ENCODE results near the gene UBE2G1. TPM values are rescaled to one million over a fixed set of nuclear protein-coding genes. Genes with fewer than 3 reads are reported as not detected.
A peak's percentile ranks its signal among the peaks of the same experiment; 100 is the strongest.
"Not testable (repeated sequence)": the region's sequence is repeated elsewhere in the genome, so short reads cannot be mapped to it uniquely, and the experiment has no call there.

The UBE2G1 gene
- polyA plus RNA-seq, 1 donor: 79.1 TPM

DNA sequence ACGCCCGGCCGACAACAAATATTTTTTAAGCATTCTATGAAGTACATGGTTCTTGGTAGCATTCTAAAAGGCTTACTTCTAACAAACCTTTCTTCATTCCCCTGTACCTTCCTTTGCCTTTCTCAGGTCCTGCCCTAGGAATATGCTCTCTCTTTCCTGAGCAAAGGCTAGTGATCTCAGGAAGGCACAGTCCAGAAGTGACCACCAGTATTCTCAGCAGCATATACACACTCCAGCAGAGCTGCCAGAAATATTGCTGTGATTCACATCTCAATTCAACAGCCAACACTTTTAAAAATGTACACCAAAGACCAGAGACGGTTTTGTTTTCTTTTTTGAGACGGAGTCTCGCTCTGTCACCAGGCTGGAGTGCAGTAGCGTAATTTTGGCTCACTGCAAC, 61.3 kb downstream of the UBE2G1 start:
- no peak for DNase-seq (ENCODE audit: low read depth)

DNA sequence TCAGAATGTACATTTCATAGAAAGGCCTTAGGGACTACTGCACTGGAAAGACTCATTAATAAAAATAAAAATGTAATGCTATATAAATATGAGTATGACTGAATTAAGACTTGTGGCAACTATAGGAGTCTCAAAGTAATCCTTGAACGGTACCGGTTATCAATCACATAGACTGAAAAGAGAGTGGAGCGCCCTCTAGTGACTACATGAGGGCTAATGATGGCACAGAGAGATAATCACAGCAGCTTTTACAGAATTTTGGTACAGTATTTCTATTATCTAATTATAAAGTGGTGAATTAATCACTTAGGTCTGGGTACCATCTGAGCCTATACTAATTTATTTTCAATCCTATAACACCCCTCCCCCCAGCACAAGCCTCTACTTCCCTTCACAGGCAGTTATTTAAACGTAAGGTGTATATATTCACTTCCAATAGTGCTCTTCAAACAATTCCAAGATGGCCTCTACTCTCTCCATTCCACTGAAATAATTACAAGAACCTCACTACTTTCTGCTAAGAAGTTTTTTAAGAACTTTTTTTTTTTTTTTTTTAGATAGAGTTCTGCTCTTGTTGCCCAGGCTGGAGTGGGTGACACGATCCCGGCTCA, 62.0 kb downstream of the UBE2G1 start:
- DNase-seq (ENCODE audit: low read depth): no peak

DNA sequence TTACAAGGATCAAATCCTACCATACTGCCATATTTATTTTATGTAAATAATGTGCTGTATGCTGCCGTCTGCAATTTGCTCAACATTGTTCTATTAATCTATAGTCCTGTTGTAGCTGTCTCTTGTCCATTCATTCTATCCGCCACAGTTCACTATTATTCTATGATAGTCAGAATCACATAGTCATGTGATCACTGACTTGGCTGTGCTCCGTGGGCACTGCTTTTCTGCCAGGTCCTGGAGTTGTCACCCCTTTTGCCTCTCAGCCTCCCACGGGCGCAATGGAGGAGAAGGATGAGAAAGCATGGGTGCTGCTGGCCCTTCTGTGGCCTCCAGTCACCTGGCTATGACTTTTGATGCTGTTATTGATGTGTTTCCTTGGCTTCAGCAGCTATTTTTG, 65.4 kb downstream of the UBE2G1 start:
- DNase-seq (ENCODE audit: low read depth): no peak

DNA sequence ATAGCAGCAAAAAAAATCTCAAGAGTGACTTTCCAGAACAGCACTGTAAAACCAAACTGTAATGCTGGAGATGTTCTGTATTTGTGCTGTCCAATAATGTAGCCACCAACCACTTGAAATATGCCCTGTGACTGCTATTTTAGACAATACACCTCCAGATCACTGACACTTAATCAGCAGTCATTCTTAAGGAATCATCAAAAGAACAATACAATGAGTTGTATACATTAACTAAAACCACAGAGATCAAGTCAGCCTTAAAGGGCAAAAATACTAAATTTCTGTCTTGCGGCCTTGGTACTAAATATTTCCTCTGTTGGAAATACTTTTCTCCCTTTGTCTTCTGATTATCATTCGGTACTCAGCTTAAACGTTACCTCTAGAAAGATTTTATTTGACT, 69.1 kb downstream of the UBE2G1 start:
- DNase-seq (ENCODE audit: low read depth): no peak

DNA sequence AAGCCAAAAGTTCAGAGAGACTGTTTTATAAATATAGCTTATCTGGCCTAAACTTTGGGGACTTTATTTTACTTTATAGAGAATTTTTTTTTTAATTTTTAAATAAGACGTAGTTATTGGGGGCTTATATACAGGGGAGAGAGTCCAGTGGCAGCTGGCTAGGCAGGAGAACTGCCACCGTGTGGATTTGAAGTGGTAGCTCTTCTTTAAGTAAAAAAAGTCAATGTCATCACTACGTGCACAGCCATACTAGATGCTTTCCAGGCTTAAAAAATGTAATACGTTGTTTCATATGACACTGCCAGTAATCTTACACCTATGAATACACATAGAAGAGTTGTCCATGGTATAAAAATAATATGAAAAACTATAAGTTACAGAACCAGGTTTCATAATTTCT, 70.8 kb downstream of the UBE2G1 start:
- DNase-seq (ENCODE audit: low read depth): no peak

DNA sequence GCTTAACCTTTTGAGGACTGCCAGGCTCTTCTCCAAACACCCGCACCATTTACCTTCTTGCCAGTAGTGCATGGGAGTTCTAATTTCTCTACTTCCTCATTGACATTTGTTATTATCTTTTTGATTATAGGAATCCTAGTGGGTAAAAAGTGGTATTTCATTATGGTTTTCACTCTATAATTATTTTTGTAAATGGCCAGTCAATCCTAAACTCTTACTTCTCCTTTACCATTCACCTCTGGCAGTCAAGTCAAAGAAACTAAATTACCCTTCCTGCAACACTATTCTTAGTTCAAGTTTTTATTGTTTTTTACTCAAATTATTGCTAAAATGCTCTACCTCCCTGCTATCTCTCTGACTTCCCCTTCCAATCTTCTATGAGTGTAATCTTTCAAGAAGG, 72.9 kb downstream of the UBE2G1 start:
- no peak for DNase-seq (ENCODE audit: low read depth)

DNA sequence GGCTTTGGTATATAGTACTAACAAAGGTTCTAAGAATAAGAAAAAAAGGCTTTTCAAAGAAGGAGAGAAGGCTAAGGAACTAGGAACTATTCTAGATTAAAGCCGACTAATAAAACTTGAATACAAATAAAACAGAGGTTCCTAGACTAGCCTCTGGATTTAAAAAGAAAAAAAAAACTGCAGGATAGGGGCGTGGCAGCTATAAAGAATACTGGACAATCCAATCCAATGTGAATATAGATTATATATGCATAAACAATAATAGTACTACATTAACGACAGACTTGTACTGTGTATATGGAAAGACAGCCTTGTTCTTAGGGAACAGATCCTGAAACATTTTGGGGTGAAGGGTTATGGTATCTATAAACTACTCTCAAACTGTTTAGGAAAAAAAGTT, 78.8 kb downstream of the UBE2G1 start:
- DNase-seq (ENCODE audit: low read depth): no peak

DNA sequence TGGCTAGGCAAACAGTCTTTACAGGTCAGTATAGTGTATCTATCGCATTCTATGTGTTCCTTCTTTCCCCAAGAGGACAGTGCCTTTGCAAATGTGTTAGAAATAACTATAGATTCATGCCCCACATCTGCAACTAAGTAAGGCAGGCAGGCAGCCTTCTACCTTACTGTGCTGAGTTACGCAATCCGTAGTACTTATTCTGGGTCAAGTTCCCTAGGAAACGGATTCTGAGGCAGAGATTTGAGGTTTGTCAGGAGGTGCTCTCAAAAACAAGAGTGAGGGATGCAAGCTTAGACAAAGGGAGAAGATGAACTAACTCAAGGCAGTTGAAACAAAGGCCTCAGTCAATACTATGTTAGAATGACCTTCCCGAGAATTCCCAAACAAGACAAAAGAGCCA, 90.0 kb downstream of the UBE2G1 start:
- DNase-seq (ENCODE audit: low read depth): no peak

DNA sequence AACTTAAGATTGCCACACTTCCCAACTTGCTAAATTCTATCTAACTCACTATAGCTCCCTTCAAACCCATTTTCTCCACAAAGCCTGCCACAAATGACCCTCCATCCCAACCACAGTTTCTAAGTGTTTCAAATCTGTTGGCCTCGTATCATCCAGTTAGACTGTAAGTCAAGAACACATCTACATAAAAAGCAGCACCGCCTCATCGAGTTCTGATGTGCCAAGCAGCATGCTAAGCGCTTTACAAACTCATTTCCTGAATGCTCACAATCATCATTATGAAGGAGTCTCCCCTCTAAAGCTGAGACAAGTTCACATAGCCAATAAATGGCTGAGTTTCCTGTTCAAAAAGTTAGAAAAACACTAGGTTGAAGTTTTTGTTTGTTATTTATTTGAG, 93.5 kb downstream of the UBE2G1 start:
- DNase-seq (ENCODE audit: low read depth): no peak

DNA sequence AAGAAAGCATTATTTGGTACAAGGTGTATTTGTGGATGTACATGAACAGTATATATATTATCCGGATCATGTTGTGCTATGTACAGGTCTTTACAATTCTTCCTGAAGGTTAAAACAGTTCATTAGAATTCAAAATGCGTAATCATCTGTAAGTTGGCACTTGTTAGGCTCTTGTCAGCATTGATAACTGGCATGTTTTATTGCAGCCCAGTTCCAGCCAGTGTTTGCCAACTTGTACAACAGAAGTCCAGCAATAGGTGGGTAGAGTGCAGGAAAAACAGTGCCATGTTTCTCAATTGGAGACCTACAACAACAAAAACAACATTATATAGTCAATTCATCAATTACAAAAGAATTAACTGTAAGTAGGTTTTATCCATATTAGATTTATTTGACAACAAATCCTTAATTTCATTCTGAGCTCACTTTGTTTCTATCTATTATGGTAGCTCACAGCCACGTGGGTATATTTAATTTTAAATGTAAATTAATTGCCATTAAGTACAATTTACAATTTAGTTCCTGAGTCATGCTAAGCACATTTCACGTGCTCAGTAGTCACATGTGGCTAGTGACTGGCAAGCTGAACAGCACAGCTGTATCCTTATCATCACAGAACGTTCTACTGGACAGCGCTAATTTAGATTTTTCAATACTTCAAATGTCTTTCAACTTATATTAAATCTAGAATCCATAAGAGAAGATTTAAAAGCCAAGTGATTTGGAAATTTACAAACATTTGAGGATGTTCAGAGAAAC, 94.1 kb downstream of the UBE2G1 start:
- no peak for DNase-seq (ENCODE audit: low read depth)

DNA sequence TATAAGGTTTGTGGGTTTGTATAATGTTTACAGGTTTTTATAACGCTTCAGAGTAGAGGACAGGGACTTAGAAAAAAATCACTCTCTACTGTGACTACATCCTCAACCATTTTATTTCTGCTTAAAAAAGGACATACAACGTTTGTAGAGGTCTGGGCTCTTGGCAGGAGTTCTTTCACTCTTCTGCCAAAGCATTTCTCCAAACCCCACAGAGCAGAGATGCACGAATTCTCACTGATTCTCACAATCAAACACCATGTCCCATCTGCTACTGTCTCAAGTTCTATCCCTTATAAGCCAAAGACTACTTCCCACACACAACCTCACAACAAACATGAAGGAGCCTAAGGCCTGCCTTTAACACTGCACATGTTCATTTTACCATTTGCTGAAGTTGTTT, 95.7 kb downstream of the UBE2G1 start:
- DNase-seq (ENCODE audit: low read depth): no peak

DNA sequence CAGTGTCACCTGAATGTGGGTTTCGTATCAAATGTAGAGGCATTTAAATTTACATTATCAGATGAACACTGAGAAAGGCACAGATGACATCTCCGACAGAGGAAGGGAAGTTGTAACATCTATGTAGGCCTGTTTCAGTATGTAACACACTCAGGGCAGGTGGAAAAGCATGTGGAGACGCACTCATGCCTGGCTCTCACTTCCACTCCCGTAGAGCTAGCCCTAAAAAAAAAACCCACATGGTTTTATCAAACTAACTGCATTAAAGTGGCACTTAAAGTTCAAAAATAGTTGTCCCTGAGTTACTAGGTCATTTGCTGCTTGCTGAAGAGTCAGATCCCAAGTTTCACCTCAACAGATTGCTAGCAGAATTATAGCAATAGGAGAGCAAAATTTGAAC, 96.6 kb downstream of the UBE2G1 start:
- DNase-seq (ENCODE audit: low read depth): no peak

DNA sequence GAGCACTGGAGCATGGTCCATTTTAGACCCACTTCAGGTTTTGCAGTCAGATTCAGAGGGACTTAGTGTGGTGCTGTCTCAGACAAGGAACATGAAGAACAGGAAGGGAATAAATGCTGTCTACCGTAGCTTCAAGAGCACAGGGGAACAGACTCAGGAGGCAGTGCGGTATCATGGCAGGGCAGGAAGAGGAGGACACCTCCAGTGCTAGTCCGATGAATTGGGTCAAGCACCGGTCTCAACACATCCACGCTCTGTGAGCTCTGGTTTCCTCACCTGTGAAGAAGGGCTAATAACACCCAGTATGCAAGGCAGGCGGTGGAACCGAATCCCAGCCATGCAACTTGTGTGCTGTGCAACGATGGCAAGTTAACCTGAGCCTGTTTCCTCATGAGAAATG, 99.1 kb downstream of the UBE2G1 start:
- no peak for DNase-seq (ENCODE audit: low read depth)

DNA sequence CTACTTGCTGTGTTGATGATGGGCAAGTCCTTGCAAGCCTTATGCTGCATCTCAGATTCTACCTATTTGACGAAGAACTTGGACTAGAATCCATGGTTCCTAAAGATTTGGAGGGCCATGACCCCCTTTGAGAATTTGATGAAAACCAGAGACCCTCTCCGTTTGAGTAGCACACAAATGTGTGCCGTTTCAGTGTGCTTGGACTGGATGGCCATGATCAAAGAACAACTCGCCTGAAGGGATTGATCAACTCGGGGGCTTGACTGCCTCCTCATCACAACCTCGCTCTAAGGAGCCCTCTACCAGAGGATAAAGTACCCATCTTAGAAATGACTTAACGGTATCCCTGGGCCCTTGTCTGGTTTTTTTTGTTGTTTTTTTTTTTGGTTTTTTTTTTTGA, 99.9 kb downstream of the UBE2G1 start:
- DNase-seq (ENCODE audit: low read depth): no peak

DNA sequence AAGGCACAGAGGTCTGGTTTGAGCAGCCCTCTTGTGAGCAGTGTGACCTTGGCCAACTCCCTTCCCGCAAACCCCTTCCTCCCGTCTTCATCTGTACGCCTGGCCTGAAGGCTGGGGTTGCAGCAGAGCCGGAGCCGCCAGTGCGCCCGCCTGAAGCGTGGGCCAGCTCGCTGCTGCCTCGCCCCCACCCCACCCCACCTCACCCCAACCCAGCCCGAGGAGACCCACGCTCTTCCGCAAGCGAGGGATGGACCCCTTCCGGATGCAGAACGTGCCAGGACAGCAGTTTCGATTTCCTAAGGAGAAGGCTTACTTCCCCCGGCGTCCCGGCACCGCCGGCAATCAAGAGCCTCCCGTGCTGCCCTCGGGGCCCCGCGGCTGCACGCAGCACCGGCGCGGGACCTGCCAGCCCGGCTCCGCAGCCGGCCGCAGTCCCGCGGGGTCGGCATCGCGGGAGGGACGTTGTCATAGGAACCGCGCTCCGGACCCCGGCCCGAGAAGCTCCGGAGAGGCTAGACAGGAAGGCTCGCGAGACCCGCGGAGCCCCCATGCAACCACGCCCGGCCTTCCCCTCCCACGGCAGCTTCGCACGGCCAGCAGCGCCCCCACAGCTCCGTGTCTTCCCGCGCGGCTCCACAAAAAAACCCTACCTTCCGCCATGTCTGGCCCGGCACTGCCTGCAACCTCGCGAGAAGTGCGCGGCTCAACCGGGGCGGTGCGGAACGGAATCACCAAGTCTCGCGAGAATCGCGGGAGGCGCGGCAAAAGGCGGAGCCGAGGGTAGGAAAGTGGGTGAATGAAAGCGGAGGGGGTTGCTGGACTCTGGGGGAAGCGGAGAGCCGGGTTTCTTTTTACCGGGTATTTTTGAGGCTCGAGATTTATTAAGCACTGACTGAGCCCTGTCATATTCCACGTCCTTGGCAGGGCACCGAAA, 102.9 kb downstream of the UBE2G1 start, which contains the start of gene ANKFY1:
Gene ANKFY1 (minus strand): TSS at position 698 of the 934 bp plus-strand sequence. CDS start 38 bp downstream, at position 660.
- DNase-seq (ENCODE audit: low read depth): peak; percentile 87

DNA sequence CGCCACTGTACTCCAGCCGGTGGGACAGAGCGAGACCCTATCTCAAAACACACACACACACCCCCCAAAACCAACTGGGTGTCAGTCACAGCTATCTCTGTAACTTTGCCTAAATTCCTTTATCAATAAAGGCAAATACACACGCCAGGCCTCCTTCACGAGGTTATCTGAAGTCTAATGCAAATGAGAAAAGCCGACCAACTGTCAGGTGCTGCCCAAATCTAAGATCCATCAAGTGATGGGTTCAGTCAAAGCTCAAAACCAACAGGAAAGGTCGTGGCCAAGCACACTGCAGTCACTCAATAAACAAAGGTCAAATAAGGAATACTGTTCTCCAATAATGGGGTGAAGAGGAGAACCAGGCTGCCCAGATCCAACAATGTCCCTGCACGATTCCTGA, 103.8 kb downstream of the UBE2G1 start:
- no peak for DNase-seq (ENCODE audit: low read depth)

DNA sequence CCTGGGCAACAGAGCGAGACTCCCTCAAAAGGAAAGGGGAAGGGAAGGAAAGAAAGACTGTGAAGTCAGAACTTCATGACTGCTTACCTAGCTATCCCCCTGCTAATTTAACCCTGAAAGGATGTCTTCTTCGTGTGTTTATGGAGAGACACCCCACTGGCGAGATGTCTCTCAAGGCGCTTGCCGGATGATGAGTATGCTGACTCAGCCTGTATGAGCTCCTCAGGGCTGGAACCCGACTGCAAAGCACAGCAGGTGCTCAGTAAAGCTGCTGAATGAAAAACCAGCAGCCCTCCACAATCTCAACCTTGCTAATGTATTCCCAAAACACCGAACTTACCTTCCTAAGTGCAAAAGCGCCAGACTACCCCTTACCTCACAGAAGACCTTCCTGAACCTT, 105.0 kb downstream of the UBE2G1 start:
- DNase-seq (ENCODE audit: low read depth): no peak

DNA sequence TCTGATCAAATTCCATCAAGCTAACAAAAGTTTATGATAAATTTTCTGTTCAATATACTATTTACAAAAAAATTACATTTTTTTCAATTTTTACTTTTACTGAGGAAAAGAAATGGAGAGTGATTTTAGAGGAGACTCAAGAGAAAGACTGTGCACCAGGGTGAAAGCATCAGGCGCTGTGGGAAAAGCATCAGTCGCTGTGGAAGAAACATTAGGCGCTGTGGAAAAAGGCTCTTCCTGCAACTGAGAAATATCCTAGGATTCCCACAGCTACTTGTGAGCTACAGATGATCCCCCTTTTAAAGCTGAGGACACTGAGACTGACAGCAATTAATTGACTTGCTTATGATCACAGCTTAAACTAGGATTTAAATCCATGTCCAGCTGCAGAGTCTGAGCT, 107.6 kb downstream of the UBE2G1 start:
- no peak for DNase-seq (ENCODE audit: low read depth)

DNA sequence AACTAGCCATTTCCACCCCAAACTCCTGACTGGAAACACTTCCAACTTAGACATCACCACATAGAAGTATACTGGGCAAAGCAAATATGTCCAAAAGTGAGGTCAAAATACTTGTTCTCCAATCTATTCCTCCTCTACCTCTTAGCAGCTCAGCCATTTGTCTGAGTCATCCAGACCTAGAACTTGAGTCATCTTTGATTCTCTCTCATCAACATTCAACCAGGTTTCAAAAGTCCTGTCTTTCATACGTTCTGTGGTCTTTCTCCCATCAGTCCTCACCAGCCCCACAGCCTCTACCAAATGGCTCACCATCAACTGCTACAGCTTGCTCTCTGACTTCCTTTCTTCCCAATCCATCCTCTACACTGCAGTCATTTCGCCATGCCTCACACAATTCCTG, 109.5 kb downstream of the UBE2G1 start:
- no peak for DNase-seq (ENCODE audit: low read depth)

DNA sequence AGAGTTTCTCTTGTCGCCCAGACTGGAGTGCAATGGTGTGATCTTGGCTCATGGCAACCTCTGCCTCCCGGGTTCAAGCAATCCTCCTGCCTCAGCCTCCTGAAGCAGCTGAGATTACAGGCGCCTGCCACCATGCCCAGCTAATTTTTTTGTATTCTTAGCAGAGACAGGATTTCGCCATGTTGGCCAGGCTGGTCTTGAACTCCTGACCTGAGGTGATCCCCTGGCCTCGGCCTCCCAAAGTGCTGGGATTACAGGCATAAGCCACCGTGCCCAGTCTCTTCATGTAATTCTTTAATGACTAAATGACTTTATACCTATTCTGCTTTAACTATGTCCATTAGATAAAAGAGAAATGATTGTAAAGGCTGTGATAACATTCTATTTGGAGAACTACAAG, 111.2 kb downstream of the UBE2G1 start:
- DNase-seq (ENCODE audit: low read depth): not testable (repeated sequence)

DNA sequence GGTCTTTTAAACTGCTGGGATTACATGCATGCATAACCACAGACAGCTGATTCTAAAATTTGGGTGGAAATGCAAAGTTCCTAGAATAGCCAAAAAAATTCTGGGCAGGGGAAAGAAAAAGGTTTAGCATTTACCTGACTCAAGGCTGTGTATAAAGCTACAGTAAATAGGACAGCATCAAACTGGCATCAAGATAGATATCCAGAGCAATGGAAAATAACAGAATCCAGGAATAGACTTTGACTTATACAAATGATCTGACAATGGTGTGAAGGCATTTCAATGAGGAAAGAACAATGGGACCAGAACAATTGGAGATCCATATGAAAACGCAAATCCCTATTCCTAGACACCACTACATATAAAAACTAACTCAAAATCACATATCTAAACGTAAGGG, 115.6 kb downstream of the UBE2G1 start:
- no peak for DNase-seq (ENCODE audit: low read depth)

DNA sequence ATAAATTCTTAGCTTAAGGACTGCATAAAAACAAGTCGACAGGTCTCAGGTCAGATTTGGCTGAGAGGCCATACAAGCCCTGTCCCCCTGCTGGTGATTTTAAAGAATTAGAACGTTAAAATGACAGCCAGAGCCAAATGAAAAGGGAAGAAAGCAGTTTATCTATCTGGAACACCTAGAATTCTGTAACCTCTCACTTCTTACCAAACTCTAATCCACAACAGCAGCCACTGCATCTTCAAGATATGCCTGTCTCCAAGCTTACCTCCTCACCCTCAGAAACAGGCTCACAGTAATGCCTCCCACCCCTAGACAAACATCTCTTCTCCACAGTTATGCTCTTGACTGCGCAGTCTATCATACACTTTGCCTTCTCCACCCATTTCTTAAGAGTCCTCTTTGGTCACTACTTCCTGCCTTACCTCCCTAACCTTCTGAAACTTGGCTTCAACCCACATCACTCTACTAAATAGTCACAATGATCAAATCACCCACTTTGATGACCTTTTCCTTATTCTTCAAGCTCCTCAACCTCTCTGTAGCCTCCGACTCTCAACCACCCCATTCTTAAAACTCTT, 116.9 kb downstream of the UBE2G1 start:
- DNase-seq (ENCODE audit: low read depth): no peak

Data from forelimb muscle (tissue), 1 donor.